Suprapubic skin (tissue), 4 donors: ENCODE data around the gene CX3CR1. TPM values are rescaled to one million over a fixed set of nuclear protein-coding genes. Genes with fewer than 3 reads are reported as not detected.

Experiments used
- DNase-seq, 2 donors: peaks; one replicate each; pipeline ENCODE4 v3.0.0-alpha.2; 2019; ENCODE audit warnings: low spot score in 2 of 2
- H3K27ac ChIP-seq: fragments of 200-600 bp; sonication (generic); one replicate; pipeline ENCODE4 v1.5.1; 2019
- H3K27me3 ChIP-seq: fragments of 200-600 bp; sonication (generic); one replicate; pipeline ENCODE4 v1.5.1; 2019
- H3K36me3 ChIP-seq: fragments of 200-600 bp; sonication (generic); one replicate; pipeline ENCODE4 v1.5.1; 2019
- H3K4me1 ChIP-seq: fragments of 200-600 bp; sonication (generic); one replicate; pipeline ENCODE4 v1.5.1; 2019
- H3K4me3 ChIP-seq: fragments of 200-600 bp; sonication (generic); one replicate; pipeline ENCODE4 v1.5.1; 2019; ENCODE audit warnings: mild to moderate bottlenecking
- H3K9me3 ChIP-seq: fragments of 200-600 bp; sonication (generic); one replicate; pipeline ENCODE4 v1.5.1; 2019
- CTCF ChIP-seq, 2 donors: fragments of 200-600 bp in 1 of 2; fragments of 450-650 bp in 1 of 2; sonication (generic) in 1 of 2; IDR thresholded peaks; one replicate each; pipeline ENCODE4 v1.5.1; 2016 to 2019; ENCODE audit warnings: antibody characterized with exemption in 2 of 2, mild to moderate bottlenecking in 1 of 2, moderate library complexity in 1 of 2
- EP300 ChIP-seq: sonication (generic); formaldehyde crosslinking; IDR thresholded peaks from one replicate; pipeline ENCODE4 v1.6.1; 2017; ENCODE audit warnings: antibody characterized with exemption
- POLR2A ChIP-seq, 2 donors: fragments of 450-650 bp; IDR thresholded peaks; one replicate each; pipeline ENCODE4 v1.6.1; 2017; ENCODE audit warnings: antibody characterized with exemption in 2 of 2, mild to moderate bottlenecking in 2 of 2, moderate library complexity in 2 of 2
- POLR2AphosphoS5 ChIP-seq, 3 donors: sonication (generic); formaldehyde crosslinking; IDR thresholded peaks; one replicate each; pipeline ENCODE4 v1.6.1; 2017; ENCODE audit warnings: antibody characterized with exemption in 3 of 3
- whole genome bisulfite sequencing: methylation state at CpG from one replicate; pipeline ENCODE4 v1.1.5; 2018; 5-methylcytosine and 5-hydroxymethylcytosine counted together
- total RNA-seq, 4 donors: library from RNA; depleted of rRNA; stranded (reverse); fragments of >200 nt; gene quantifications; one replicate each; pipeline ENCODE4 v1.1.0, GENCODE V29; 2016

Gene CX3CR1
- total RNA-seq, 4 donors from 2014 or later, result 0.60 to 1.4 (median 1.1) TPM

- Histone ChIP-seq H3K27ac (no peak overlapping the region), H3K4me1 (peaks cover 5% of the 10 kb centered on the region), H3K9me3 (no peaks in the 10 kb centered on the region), H3K36me3 (no peaks in the 10 kb centered on the region), H3K27me3 (no peaks in the 10 kb centered on the region), H3K4me3 (no peak overlapping the region)
- no peak for DNase-seq
- 47% methylated on average over 1 of the region's 1 CpG for WGBS
- TF ChIP-seq POLR2A (IDR thresholded peaks at IDR 0.05), result no peak
- no peak for TF ChIP-seq POLR2AphosphoS5 (IDR thresholded peaks at IDR 0.05)
- no peak for TF ChIP-seq EP300
- TF ChIP-seq CTCF (IDR thresholded peaks at IDR 0.05), result no peak
Observed at GRCh38 chr3:39278616-39278935, 1.3 kb downstream of the CX3CR1 start.

- no peaks in the 10 kb centered on the region for H3K9me3 ChIP-seq
- TF ChIP-seq CTCF (IDR thresholded peaks at IDR 0.05) (no peak), POLR2AphosphoS5 (IDR thresholded peaks at IDR 0.05) (no peak), EP300 (no peak), POLR2A (IDR thresholded peaks at IDR 0.05) (no peak)
- no peak overlapping the region for H3K27ac ChIP-seq
- no peaks in the 10 kb centered on the region for H3K27me3 ChIP-seq
- WGBS, result 50% methylated on average over 5 of the region's 5 CpGs
- no peak overlapping the region for H3K4me3 ChIP-seq
- DNase-seq, result no peak
- H3K36me3 ChIP-seq, result no peaks in the 10 kb centered on the region
- peaks cover 5% of the 10 kb centered on the region for H3K4me1 ChIP-seq
Observed at GRCh38 chr3:39277893-39278615, 1.8 kb downstream of the CX3CR1 start.

GRCh38 chr3:39276746-39277145 lies 3.1 kb downstream of the CX3CR1 start:
- Histone ChIP-seq H3K4me1 (peaks cover 5% of the 10 kb centered on the region), H3K36me3 (no peaks in the 10 kb centered on the region), H3K27ac (no peak overlapping the region), H3K27me3 (no peaks in the 10 kb centered on the region), H3K9me3 (no peaks in the 10 kb centered on the region), H3K4me3 (no peak overlapping the region)
- TF ChIP-seq EP300 (no peak), CTCF (IDR thresholded peaks at IDR 0.05) (no peak), POLR2AphosphoS5 (IDR thresholded peaks at IDR 0.05) (no peak), POLR2A (IDR thresholded peaks at IDR 0.05) (no peak)
- DNase-seq, result no peak

- WGBS, result 99% methylated on average over 3 of the region's 3 CpGs
- no peaks in the 10 kb centered on the region for H3K9me3 ChIP-seq
- H3K4me3 ChIP-seq, result no peak overlapping the region
- H3K36me3 ChIP-seq, result no peaks in the 10 kb centered on the region
- peaks cover 8% of the 10 kb centered on the region for H3K4me1 ChIP-seq
- TF ChIP-seq POLR2A (IDR thresholded peaks at IDR 0.05) (no peak), EP300 (no peak), POLR2AphosphoS5 (IDR thresholded peaks at IDR 0.05) (no peak), CTCF (IDR thresholded peaks at IDR 0.05) (no peak)
- no peak for DNase-seq
- no peaks in the 10 kb centered on the region for H3K27me3 ChIP-seq
- H3K27ac ChIP-seq, result no peak overlapping the region
Observed at GRCh38 chr3:39275963-39276593, 3.8 kb downstream of the CX3CR1 start.

- TF ChIP-seq POLR2AphosphoS5 (IDR thresholded peaks at IDR 0.05) (no peak), POLR2A (IDR thresholded peaks at IDR 0.05) (no peak), CTCF (IDR thresholded peaks at IDR 0.05) (no peak), EP300 (no peak)
- 87% methylated on average over 3 of the region's 3 CpGs for WGBS
- Histone ChIP-seq H3K36me3 (no peaks in the 10 kb centered on the region), H3K9me3 (no peaks in the 10 kb centered on the region), H3K27me3 (no peaks in the 10 kb centered on the region), H3K4me1 (peaks cover 12% of the 10 kb centered on the region), H3K27ac (no peak overlapping the region), H3K4me3 (no peak overlapping the region)
- DNase-seq, result no peak
Observed at GRCh38 chr3:39275052-39275451, 4.8 kb downstream of the CX3CR1 start.
